GM08714 (cell line): ENCODE data around the gene RPS6KA5.
"Not testable (repeated sequence)": the region's sequence is repeated elsewhere in the genome, so short reads cannot be mapped to it uniquely, and the experiment has no call there.

Experiments
- H3K4me3 ChIP-seq: fragments of 200-500 bp; sonication (Bioruptor generic); 2 replicates; pipeline ENCODE4 v1.5.1; 2014; ENCODE audit warnings: mild to moderate bottlenecking, low read length, inconsistent platforms
- ZNF274 ChIP-seq: IDR thresholded peaks from 2 replicates; pipeline ENCODE4 v1.6.1; 2012; ENCODE audit warnings: mild to moderate bottlenecking, low read depth, low read length

The RPS6KA5 gene

GRCh38 chr14:90848944-90849731, 211.3 kb downstream of the RPS6KA5 start:
- no peak for TF ChIP-seq ZNF274

GRCh38 chr14:90846511-90846910, 213.9 kb downstream of the RPS6KA5 start:
- H3K4me3 ChIP-seq = no peak overlapping the region
- no peak for TF ChIP-seq ZNF274

More at GRCh38 chr14:90848944-90849731, 211.3 kb downstream of the RPS6KA5 start:
- H3K4me3 ChIP-seq = no peak overlapping the region

GRCh38 chr14:90844321-90844720, 216.1 kb downstream of the RPS6KA5 start:
- no peak overlapping the region for H3K4me3 ChIP-seq
- no peak for TF ChIP-seq ZNF274

GRCh38 chr14:90842726-90843125, 217.7 kb downstream of the RPS6KA5 start:
- TF ChIP-seq ZNF274 = no peak

GRCh38 chr14:90840667-90841066, 219.8 kb downstream of the RPS6KA5 start:
- not testable (repeated sequence) for H3K4me3 ChIP-seq

More at GRCh38 chr14:90842726-90843125, 217.7 kb downstream of the RPS6KA5 start:
- no peak overlapping the region for H3K4me3 ChIP-seq

GRCh38 chr14:90839889-90840266, 220.6 kb downstream of the RPS6KA5 start:
- TF ChIP-seq ZNF274 = no peak
- no peak overlapping the region for H3K4me3 ChIP-seq

- no peak for TF ChIP-seq ZNF274
- H3K4me3 ChIP-seq = no peak overlapping the region
These were observed 221.2 kb downstream of the RPS6KA5 start for GRCh38 chr14:90839024-90839888.

- not testable (repeated sequence) for H3K4me3 ChIP-seq
These were observed 221.9 kb downstream of the RPS6KA5 start for GRCh38 chr14:90838531-90838930.

- no peak overlapping the region for H3K4me3 ChIP-seq
- no peak for TF ChIP-seq ZNF274
These were observed 223.1 kb downstream of the RPS6KA5 start for GRCh38 chr14:90837355-90837754.

GRCh38 chr14:90836692-90837063, 223.8 kb downstream of the RPS6KA5 start:
- TF ChIP-seq ZNF274 = no peak
- no peak overlapping the region for H3K4me3 ChIP-seq

GRCh38 chr14:90831821-90832220, 228.6 kb downstream of the RPS6KA5 start:
- TF ChIP-seq ZNF274 = no peak
- no peak overlapping the region for H3K4me3 ChIP-seq

GRCh38 chr14:90830931-90831701, 229.3 kb downstream of the RPS6KA5 start:
- H3K4me3 ChIP-seq = no peak overlapping the region
- TF ChIP-seq ZNF274 = no peak

GRCh38 chr14:90829677-90830076, 230.8 kb downstream of the RPS6KA5 start:
- H3K4me3 ChIP-seq = no peak overlapping the region
- no peak for TF ChIP-seq ZNF274
